AG04450 (cell line): ENCODE measurements around the gene CFAP99. TPM values are rescaled to one million over a fixed set of nuclear protein-coding genes. Genes with fewer than 3 reads are reported as not detected.

Source experiments
- CTCF ChIA-PET: fragments of 300-600, 350-600 bp; formaldehyde crosslinking; extraction: SDS; loops from one replicate; lab custom pipeline; 2022; ENCODE audit warnings: antibody characterized with exemption, inconsistent platforms; lab: Charles Lee
- POLR2A ChIA-PET: fragments of 350-600 bp; formaldehyde crosslinking; extraction: SDS; loops from one replicate; lab custom pipeline; 2021; ENCODE audit warnings: antibody characterized with exemption, inconsistent platforms; lab: Yijun Ruan, JAX
- DNase-seq: peaks from one replicate; pipeline ENCODE4 v3.0.0-alpha.2; 2011; ENCODE audit warnings: low read depth, low spot score
- H3K27ac ChIP-seq: one replicate; pipeline ENCODE4 v1.5.1; 2012; ENCODE audit warnings: low read depth, low read length, control low read depth
- H3K27me3 ChIP-seq: one replicate; pipeline ENCODE4 v1.6.0; 2012; ENCODE audit warnings: low read length; ENCODE audit not compliant: control insufficient read depth, insufficient read depth
- H3K4me3 ChIP-seq: 2 replicates; pipeline ENCODE4 v1.5.1; 2011; ENCODE audit warnings: mild to moderate bottlenecking, low read depth, low read length, control low read depth
- H3K9me3 ChIP-seq: 2 replicates; pipeline ENCODE4 v1.5.1; 2012; ENCODE audit warnings: low read length; ENCODE audit not compliant: control insufficient read depth, insufficient read depth
- polyA minus RNA-seq: library from RNA; depleted of rRNA, polyadenylated mRNA; stranded (reverse); fragments of >200 nt; gene quantifications from 2 replicates; pipeline ENCODE4 v1.2.3, GENCODE V29; 2011; rRNA and poly(A)+ RNA removed
- polyA plus RNA-seq: library from polyadenylated mRNA; depleted of rRNA; stranded (reverse); fragments of >200 nt; gene quantifications from 2 replicates; pipeline ENCODE4 v1.2.3, GENCODE V29; 2011; rRNA removed
- TF ChIP-seq, protein P1 (sequence below): IDR thresholded peaks from 2 replicates; pipeline ENCODE4 v1.5.1; 2011; ENCODE audit warnings: low read depth, low read length, control low read depth, inconsistent platforms

CFAP99 gene
- polyA plus RNA-seq = not detected in 2 replicates
- not detected in 2 replicates for polyA minus RNA-seq

DNA sequence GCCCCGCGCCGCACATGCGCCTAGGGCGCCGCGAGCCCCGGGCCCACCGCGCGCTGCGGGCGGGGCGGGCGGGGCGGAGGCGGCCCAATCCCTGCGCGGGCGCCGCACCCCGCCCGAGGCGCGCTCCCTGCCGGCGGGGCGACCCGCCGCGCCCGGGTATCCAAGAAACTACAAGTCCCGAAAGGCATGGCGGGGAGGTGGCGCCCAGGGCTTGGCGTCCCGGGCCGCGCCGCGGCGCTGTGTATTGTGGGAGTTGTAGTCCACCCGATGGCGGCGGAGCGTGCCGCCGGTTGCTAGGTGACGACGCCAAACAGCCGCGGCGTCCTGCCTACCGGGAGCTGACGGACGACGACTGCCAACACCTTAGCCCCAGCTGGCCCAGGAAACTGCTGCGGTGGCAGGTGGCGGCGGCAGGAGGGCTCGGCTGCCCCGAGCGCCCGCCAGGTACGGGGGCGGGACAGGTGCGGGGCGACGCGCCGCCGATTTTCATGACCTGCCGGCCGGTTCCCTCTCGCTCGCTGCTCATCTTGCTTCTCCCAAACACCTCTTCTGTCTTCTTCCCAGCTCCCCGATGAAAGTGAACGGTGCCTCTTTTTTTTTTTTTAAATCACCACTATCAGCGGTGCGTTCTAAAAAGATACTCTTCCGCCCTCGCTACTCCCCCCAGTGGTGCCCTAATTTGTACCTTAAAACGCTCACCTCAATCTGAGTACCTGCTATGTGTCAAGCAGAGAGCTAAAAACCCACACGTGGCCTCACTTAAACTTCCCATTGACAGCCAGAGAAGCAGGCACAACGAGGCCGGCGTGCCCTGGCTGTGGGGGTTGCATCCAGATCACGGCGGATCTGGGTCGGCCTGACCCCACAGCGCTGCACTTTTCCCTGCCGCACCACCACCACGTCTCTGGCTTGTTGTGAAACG is at the start of gene CFAP99:
TSS of gene CFAP99 (plus strand) at position 306 of the 922 bp plus-strand sequence.
- peak within 1 kb of the TSS; percentile 60 for H3K4me3 ChIP-seq
- CTCF ChIA-PET = no interaction called here
- H3K27ac ChIP-seq = no peak within 1 kb of the TSS
- peaks cover 73% of the 10 kb centered on the region for H3K27me3 ChIP-seq
- TF ChIP-seq, protein P1, sequence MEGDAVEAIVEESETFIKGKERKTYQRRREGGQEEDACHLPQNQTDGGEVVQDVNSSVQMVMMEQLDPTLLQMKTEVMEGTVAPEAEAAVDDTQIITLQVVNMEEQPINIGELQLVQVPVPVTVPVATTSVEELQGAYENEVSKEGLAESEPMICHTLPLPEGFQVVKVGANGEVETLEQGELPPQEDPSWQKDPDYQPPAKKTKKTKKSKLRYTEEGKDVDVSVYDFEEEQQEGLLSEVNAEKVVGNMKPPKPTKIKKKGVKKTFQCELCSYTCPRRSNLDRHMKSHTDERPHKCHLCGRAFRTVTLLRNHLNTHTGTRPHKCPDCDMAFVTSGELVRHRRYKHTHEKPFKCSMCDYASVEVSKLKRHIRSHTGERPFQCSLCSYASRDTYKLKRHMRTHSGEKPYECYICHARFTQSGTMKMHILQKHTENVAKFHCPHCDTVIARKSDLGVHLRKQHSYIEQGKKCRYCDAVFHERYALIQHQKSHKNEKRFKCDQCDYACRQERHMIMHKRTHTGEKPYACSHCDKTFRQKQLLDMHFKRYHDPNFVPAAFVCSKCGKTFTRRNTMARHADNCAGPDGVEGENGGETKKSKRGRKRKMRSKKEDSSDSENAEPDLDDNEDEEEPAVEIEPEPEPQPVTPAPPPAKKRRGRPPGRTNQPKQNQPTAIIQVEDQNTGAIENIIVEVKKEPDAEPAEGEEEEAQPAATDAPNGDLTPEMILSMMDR = no peak
- POLR2A ChIA-PET = interaction anchor here (1.0 kb wide), 1 partner anchor 50 kb away, joined by 3 read pairs; the partner anchor contains the start of gene RNF4
- DNase-seq = peak; percentile 66
- H3K9me3 ChIP-seq = no peaks in the 10 kb centered on the region; the same call in 1 of the 2 replicates

DNA sequence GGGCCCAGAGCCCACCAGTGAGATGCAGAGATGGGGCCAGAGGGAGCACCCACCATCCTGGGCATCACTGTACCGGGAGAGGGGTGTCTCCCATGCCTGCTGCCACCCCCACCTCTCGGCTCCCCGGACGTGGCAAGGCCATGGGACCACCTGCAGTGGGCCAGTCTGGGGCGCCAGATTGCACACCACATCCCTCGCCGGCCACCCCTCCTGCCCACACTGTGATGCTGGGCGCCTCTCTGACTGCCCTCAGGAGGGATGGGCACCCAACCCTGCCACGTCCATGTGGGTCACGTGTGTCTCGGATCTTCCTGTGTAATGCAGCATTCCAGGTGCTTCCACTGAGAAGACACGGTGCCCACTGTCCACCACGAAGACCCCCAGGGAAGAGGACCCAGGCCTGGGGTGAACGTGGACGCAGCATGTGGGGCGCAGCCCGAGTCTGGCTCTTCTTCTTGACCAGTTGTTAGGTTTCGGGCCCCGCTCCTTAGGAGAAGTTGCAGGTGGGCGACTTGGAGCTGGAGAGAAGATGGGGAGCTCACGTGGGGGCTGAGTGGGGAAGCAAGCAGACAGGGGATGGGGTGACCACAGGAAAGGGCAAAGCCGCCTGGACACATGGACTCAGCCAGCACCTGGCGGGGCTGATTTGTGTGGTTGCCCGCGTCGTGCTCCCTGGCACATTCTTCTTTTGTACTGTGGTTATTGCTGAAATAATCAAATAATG is 48.0 kb upstream of the CFAP99 start:
- DNase-seq = no peak
- POLR2A ChIA-PET = no interaction called here
- TF ChIP-seq, protein P1 = no peak
- H3K27me3 ChIP-seq = peaks cover 46% of the 10 kb centered on the region
- no peak overlapping the region for H3K27ac ChIP-seq
- H3K9me3 ChIP-seq = peaks cover 8% of the 10 kb centered on the region
- CTCF ChIA-PET = no interaction called here
- H3K4me3 ChIP-seq = no peak overlapping the region

DNA sequence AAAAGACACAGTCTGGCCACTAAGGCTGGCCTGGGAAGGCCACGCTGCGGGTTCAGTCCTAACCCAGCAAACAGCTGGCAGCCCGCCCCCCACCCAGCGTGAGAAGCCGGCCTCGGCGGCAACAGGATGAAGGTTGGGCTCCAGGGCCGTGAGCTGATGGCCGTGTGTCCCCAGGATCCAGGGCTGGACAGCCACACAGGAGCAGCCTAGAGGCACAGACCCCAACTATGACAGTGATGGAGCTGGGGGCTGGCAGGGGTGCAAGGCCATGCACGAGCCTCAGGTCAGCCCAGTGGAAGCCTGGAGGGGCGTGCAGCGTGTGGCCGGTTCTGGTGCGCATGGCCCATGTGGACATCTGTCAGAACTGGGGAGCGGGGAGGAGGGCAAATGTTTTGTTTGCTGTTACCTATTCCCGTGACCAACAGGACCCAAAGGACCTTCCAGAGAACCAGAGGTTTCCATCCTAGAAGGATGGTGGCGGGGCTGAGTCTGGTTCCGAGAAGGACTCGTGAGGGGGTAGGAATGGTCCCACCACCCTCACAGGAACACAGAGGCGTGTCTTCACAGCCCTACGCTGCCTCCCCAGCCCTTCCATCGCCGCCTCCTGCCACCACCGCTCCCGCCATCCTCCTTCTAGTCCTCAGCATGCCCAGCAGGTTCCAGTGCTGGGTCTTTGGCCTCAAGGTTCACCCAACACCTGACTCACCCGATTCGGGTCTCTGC is 46.8 kb upstream of the CFAP99 start:
- peaks cover 8% of the 10 kb centered on the region for H3K9me3 ChIP-seq
- DNase-seq = no peak
- no peak overlapping the region for H3K27ac ChIP-seq
- no peak overlapping the region for H3K4me3 ChIP-seq
- TF ChIP-seq, protein P1 = no peak
- POLR2A ChIA-PET = no interaction called here
- peaks cover 42% of the 10 kb centered on the region for H3K27me3 ChIP-seq
- CTCF ChIA-PET = no interaction called here

DNA sequence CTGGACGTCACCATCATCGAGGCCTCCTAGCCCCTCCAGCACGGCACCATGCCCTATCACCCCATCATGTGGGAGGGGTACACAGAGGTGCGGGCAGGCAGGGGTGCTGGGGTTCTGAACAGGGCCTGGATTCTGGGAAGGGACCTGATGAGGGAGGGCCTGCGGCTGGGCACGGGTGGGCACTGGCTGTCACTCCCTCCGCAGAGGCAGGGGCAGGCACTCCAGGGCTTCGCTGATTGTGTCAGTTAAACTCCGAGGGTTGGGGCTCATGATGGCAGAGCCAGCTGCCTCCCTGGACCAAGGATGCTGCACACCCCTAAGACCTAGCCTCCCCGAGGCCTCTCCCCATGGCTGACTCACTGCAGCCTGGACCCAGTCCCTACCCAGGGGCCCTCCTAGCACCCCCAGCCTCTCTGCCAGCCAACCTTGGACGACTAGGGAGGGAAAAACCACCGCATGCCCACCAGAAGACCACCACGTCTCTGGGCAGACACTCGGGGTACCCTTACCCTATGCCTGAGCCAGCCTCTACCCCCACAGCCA is 46.2 kb upstream of the CFAP99 start:
- no peak overlapping the region for H3K4me3 ChIP-seq
- ChIA-PET CTCF (no interaction called here), POLR2A (no interaction called here)
- DNase-seq = no peak
- H3K27me3 ChIP-seq = peaks cover 40% of the 10 kb centered on the region
- TF ChIP-seq, protein P1 = no peak
- no peak overlapping the region for H3K27ac ChIP-seq
- peaks cover 8% of the 10 kb centered on the region for H3K9me3 ChIP-seq
